D721Med (cell line): ENCODE data around the gene SLC26A6.

ENCODE experiments used
- DNase-seq: peaks from one replicate; pipeline ENCODE4 v3.0.0; 2011; ENCODE audit warnings: low spot score; ENCODE audit not compliant: insufficient read length
- FAIRE-seq: peaks from 2 replicates; lab custom pipeline; 2011; peaks lifted over from hg19 to GRCh38; lab: Jason Lieb, UNC
- CTCF ChIP-seq: IDR thresholded peaks from 2 replicates; pipeline ENCODE4 v1.5.1; 2012; ENCODE audit warnings: mild to moderate bottlenecking, control low read depth; ENCODE audit not compliant: insufficient read depth; ENCODE audit errors: missing control alignments

Gene SLC26A6

GRCh38 chr3:48609088-48610005 is 25.9 kb downstream of the SLC26A6 start, which contains the start of gene UQCRC1:
TSS of gene UQCRC1 (minus strand) at chr3:48609646. CDS start at chr3:48609620, 26 bp downstream.
- FAIRE-seq = no peak
- DNase-seq = peak; percentile 89
- peak; percentile 57 for TF ChIP-seq CTCF

DNA sequence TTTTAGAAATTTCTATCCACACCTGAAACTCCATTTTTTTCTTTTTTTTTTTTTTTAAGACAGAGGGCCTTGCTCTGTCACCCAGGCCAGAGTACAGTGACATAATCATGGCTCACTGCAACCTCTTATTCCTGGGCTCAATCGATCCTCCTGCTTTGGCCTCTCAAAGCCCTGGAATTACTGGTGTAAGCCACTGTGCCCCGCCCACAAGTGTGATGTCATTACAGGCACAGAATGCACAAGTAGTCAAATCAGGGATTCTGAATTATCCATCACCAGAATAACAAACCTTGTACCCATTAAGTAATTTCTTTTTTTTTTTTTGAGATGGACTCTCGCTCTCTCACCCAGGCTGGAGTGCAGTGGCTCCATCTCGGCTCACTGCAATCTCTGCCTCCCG is 27.7 kb downstream of the SLC26A6 start:
- TF ChIP-seq CTCF = no peak
- FAIRE-seq = no peak
- no peak for DNase-seq

DNA sequence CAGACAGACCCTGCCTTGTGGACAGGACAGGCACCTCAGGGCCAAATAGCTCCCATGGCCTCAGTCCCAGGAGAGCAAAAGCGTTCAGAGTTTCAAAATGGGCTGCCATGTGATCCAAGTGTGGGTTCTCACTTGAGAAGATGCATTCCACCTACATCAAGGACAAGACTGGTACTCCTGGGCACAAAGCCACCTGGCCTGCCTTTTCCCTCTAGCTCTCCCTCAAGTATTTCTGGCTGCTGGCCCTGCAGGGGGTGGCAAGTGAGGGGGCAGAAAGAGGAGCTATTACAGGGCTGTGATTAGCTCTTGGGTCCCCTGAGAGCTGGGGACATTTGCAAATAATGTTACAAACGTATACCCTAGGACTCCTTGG is 33.7 kb downstream of the SLC26A6 start:
- TF ChIP-seq CTCF = no peak
- no peak for FAIRE-seq
- no peak for DNase-seq

DNA sequence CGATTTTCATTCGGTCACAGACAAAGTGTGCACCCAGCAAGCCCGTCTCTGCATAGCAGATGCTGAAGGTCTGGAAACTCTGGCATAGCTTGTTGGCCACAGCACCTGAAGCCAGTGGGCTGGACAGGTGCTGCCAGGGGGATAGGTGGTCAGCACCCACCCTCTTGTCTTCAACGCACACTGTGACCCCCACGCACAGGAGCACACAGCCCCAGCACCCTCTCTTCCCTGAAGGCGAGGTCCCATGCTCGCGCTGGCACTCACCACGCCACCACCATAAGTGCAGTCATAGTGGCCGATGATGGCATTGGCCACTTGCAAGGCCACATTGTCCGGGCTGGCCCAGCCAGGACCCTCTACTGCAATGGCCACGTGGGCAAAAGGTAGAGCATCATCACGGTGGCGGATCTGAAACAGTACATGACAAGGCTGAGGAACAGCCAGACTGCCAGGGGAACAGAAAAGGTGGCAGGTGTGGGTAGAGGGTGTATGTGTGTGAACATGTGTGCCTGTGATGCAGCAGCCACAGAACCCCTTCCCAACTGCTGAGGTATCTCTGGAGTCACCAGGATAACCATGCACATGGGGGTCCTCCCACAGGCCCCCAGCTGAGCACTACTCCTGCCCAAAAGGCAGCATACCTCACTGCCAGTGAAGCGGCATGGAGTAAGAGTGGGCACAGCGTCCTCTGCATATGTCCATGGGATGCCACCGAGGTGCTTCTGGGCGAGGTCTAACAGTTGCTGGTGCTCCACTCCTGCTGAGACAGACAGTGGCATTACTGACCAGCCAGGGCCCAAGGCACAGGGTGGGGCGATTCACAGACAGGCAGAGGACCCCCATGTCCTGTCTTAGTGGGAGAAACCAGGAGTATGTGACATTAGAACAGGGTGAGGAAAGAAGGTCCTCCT is 34.3 kb downstream of the SLC26A6 start:
- DNase-seq (no peak), FAIRE-seq (no peak)
- TF ChIP-seq CTCF = no peak

GRCh38 chr3:48599509-48600285 is 35.6 kb downstream of the SLC26A6 start:
- DNase-seq (no peak), FAIRE-seq (no peak)

More at GRCh38 chr3:48599509-48600285, 35.6 kb downstream of the SLC26A6 start:
- no peak for TF ChIP-seq CTCF
